H1 (cell line): ENCODE data around the gene CIAO2B. TPM values are rescaled to one million over a fixed set of nuclear protein-coding genes. Genes with fewer than 3 reads are reported as not detected.

ENCODE experiments used
- BRCA1 ChIP-seq: IDR thresholded peaks from 2 replicates; pipeline ENCODE4 v1.6.1; 2012; ENCODE audit warnings: low read depth, low read length, improper control_type of control experiment
- CBX8 ChIP-seq: fragments of 300-800, 300-1000 bp; sonication (generic); IDR thresholded peaks from 2 replicates; pipeline ENCODE4 v1.7.1; 2016; ENCODE audit warnings: low read depth, low read length, borderline replicate concordance
- CHD7 ChIP-seq: fragments of 300-600 bp; sonication (generic); IDR thresholded peaks from 2 replicates; pipeline ENCODE4 v1.7.1; 2012; ENCODE audit warnings: low read length, moderate library complexity, mild to moderate bottlenecking, inconsistent platforms; ENCODE audit not compliant: insufficient replicate concordance
- GABPA ChIP-seq: IDR thresholded peaks from 2 replicates; pipeline ENCODE4 v1.6.1; 2011; ENCODE audit warnings: mild to moderate bottlenecking, low read length, moderate library complexity, borderline replicate concordance; ENCODE audit not compliant: insufficient read depth
- GTF2F1 ChIP-seq: IDR thresholded peaks from 2 replicates; pipeline ENCODE4 v1.6.1; 2012; ENCODE audit warnings: low read depth, low read length, improper control_type of control experiment, borderline replicate concordance
- KDM5A ChIP-seq: fragments of 200-600 bp; IDR thresholded peaks from 2 replicates; pipeline ENCODE4 v1.7.1; 2012; ENCODE audit warnings: mild to moderate bottlenecking, low read length, inconsistent platforms, mixed read lengths
- PHF8 ChIP-seq: fragments of 200-600 bp; sonication (generic); conservative IDR thresholded peaks from 2 replicates; pipeline ENCODE4 v1.7.1; 2012; ENCODE audit warnings: low read depth, mild to moderate bottlenecking, inconsistent platforms, low read length, moderate library complexity
- POLR2AphosphoS5 ChIP-seq: IDR thresholded peaks from 2 replicates; pipeline ENCODE4 v1.6.1; 2011; ENCODE audit warnings: low read depth, low read length
- RBBP5 ChIP-seq: IDR thresholded peaks from 2 replicates; pipeline ENCODE4 v1.7.1; 2012; ENCODE audit warnings: low read depth, mild to moderate bottlenecking, inconsistent platforms, low read length, moderate library complexity, borderline replicate concordance
- SIN3A ChIP-seq, 2 experiments: IDR thresholded peaks in 1 of 2; conservative IDR thresholded peaks in 1 of 2; 2 replicates each; pipeline ENCODE4 v1.6.1; 2011 to 2012; ENCODE audit warnings: low read length in 2 of 2, improper control_type of control experiment in 1 of 2, low read depth in 1 of 2, mild to moderate bottlenecking in 1 of 2
- TAF7 ChIP-seq: optimal IDR thresholded peaks from 2 replicates; pipeline ENCODE3; 2011; ENCODE audit warnings: low read depth, mild to moderate bottlenecking, inconsistent platforms, low read length, moderate library complexity, borderline replicate concordance
- YY1 ChIP-seq: IDR thresholded peaks from 2 replicates; pipeline ENCODE4 v1.6.1; 2011; ENCODE audit warnings: low read depth, mild to moderate bottlenecking, low read length
- polyA plus RNA-seq, 7 experiments: library from polyadenylated mRNA; depleted of rRNA in 3 of 7; stranded (reverse) in 5 of 7; unstranded in 2 of 7; fragments of >200 nt in 5 of 7; fragments of 200-250 nt in 2 of 7; gene quantifications; 1 replicate in 5 of 7; 2 replicates in 1 of 7; 4 replicates in 1 of 7; pipeline versions ENCODE4 v1.2.1 to v1.2.3, GENCODE V29; 2011 to 2013; ENCODE audit warnings: missing spikeins in 2 of 7, mixed read lengths in 2 of 7
- total RNA-seq: library from RNA; stranded (reverse); fragmentation: NEBNext Ultra II Directional; extraction: Animal tissue kit (Norgen Biotek cat#: 25700); gene quantifications from 2 replicates; pipeline ENCODE4 v1.2.1, GENCODE V29; 2021

Gene CIAO2B
- total and polyA plus RNA-seq, 2 of the 8 experiments (the other 6 are each of a cell fraction or from before 2014, with no cell fraction given): 65.6 to 248 TPM

- TF ChIP-seq CHD7 (no peak), CBX8 (no peak), BRCA1 (no peak), POLR2AphosphoS5 (no peak), TAF7 (no peak), SIN3A (conservative IDR thresholded peaks at IDR 0.05 in 1 of 2, IDR thresholded peaks at IDR 0.05 in 1 of 2; ENCODE audit: low read depth in 1 of 2, low read length in 2 of 2) (no peak), PHF8 (no peak), GABPA (no peak), YY1 (no peak), KDM5A (no peak), RBBP5 (no peak), GTF2F1 (no peak)
Observed at GRCh38 chr16:66891360-66891759, 42.8 kb downstream of the CIAO2B start (continued).
